ENCODE measurements around the gene CLASP1. TPM values are rescaled to one million over a fixed set of nuclear protein-coding genes. Genes with fewer than 3 reads are reported as not detected.

The CLASP1 gene
- total RNA-seq, 1 donor from 2014 or later = 60.1 TPM

DNA sequence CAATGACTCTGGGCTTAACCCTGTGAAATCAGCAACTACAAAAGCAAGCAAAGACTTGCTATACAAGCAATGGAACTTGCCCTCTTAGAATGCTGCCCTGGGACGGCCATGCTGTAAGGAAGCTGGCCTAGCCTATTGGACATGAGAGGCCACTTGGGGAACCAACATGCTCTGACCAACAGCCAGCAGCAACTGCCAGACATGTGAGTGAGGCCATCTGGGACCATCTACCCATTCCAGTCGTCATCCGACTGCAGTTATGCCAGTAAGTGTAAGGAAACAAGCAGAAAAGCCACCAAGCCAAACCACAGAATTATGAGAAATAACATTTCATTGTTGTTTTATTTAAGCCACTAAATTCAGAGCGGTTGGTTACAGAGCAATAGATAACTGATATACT is 40.9 kb downstream of the CLASP1 start:
- no peak for DNase-seq
- Histone ChIP-seq H3K4me3 (no peak overlapping the region), H3K27ac (replicated peaks) (peak overlapping the region; percentile 43), H3K27me3 (ENCODE audit: low read depth) (no peaks in the 10 kb centered on the region), H3K36me3 (peaks cover 16% of the 10 kb centered on the region), H3K9me3 (replicated peaks) (no peaks in the 10 kb centered on the region), H3K4me1 (peaks cover 68% of the 10 kb centered on the region)
- TF ChIP-seq, protein P1, sequence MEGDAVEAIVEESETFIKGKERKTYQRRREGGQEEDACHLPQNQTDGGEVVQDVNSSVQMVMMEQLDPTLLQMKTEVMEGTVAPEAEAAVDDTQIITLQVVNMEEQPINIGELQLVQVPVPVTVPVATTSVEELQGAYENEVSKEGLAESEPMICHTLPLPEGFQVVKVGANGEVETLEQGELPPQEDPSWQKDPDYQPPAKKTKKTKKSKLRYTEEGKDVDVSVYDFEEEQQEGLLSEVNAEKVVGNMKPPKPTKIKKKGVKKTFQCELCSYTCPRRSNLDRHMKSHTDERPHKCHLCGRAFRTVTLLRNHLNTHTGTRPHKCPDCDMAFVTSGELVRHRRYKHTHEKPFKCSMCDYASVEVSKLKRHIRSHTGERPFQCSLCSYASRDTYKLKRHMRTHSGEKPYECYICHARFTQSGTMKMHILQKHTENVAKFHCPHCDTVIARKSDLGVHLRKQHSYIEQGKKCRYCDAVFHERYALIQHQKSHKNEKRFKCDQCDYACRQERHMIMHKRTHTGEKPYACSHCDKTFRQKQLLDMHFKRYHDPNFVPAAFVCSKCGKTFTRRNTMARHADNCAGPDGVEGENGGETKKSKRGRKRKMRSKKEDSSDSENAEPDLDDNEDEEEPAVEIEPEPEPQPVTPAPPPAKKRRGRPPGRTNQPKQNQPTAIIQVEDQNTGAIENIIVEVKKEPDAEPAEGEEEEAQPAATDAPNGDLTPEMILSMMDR (IDR thresholded peaks at IDR 0.05; ENCODE audit: borderline replicate concordance) = no peak
- intact Hi-C loops (cut with micrococcal nuclease) = no loop called here

DNA sequence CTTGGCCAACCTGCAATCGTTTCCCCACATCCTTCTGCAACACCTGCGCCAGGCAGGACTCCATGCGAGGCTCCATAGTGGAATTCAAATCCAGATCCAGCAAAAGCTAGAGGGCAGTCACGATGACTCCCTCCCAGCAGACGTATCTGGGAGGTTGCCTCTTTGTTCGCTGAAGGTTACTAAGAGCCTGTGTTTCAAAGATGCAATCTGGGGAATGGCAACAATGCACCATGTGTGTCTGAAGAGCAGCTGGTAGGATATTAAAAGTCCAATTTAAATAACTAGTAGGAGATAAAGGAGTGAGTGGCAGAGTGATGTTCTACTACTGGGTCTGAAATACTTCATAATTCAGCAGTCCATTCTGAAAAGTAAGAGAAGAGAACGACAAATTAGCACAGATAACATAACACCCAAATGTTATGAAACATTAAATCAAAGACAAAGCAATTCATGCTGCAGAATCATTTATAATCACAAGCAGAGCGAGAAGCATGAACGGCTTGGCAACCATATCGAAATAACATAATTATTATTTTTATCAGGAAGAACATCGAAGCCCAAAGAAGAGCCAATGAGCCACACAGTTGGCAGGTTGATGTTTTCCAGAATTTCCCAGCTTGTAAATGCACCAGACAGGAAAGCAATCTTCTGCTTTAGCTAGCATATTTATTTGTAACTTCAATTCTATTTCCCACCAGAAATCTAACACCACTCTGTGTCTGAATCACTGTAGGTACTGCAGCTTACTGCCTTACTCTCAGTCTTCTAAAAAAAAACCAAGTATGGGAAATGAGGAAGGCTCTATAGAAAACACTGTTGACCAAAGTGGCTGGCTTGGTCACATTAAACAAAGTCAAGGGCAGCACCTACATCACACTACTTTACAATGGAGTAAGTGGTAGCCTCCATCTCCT is 43.2 kb downstream of the CLASP1 start:
- intact Hi-C loops (cut with micrococcal nuclease) = no loop called here
- no peak for DNase-seq
- H3K4me1 ChIP-seq = peaks cover 67% of the 10 kb centered on the region
- peak overlapping the region; percentile 73 for H3K27ac ChIP-seq (replicated peaks)
- H3K4me3 ChIP-seq = peak overlapping the region; percentile 8
- peaks cover 16% of the 10 kb centered on the region for H3K36me3 ChIP-seq
- TF ChIP-seq, protein P1 (IDR thresholded peaks at IDR 0.05; ENCODE audit: borderline replicate concordance) = peak; percentile 19
- no peaks in the 10 kb centered on the region for H3K27me3 ChIP-seq (ENCODE audit: low read depth)
- H3K9me3 ChIP-seq (replicated peaks) = no peaks in the 10 kb centered on the region

DNA sequence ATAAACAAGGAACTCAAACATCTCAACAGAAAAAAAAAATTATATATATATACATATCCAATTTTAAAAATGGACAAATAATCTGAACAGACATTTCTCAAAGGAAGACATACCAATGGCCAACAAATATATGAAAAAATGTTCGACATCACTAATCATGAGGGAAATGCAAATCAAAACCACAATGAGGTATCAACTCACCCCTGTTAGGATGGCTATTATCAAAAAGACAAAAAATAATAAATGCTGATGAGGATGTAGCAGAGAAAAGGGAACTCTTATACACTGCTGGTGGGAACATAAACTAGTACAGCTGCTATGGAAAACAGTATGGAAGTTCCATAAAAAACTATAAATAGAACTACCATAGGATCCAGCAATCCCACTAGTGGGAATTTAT is 46.1 kb downstream of the CLASP1 start:
- H3K9me3 ChIP-seq (replicated peaks) = no peaks in the 10 kb centered on the region
- H3K27ac ChIP-seq (replicated peaks) = no peak overlapping the region
- DNase-seq = no peak
- intact Hi-C loops (cut with micrococcal nuclease) = no loop called here
- TF ChIP-seq, protein P1 (IDR thresholded peaks at IDR 0.05; ENCODE audit: borderline replicate concordance) = no peak
- H3K4me1 ChIP-seq = peaks cover 71% of the 10 kb centered on the region
- H3K4me3 ChIP-seq = no peak overlapping the region
- H3K36me3 ChIP-seq = peaks cover 16% of the 10 kb centered on the region
- H3K27me3 ChIP-seq (ENCODE audit: low read depth) = no peaks in the 10 kb centered on the region

DNA sequence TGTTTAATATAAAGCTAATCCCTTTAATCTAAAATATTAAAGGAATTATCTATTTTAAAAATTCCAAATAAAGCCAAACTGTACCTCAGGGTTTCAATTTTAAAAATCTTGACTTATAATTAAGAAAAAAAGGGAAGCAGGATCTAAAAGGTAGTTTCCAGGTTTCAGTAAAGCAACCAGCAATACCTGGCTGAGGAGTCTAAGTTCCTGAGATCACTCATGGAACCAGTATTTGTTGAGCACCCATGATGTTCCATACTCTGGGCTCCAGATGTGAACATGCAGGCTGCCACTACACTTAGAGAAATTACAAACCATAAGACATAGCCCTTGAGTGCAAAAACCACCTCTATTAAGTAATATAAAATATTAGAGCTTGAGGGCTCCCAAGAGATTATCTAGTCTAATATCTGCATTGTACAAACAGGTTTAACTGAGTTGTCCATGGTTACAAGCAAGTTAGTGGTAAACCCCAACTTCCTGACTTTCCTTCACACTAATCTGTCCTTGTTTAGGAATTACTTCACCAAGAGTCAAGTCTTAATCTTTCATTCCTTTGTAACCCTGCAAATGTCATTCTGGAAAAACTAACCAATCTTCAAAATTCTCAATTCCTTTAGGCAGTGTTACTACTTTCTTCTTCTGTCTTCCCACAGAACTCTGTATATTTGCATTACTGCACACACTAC is 49.2 kb downstream of the CLASP1 start:
- Histone ChIP-seq H3K27me3 (ENCODE audit: low read depth) (no peaks in the 10 kb centered on the region), H3K36me3 (peaks cover 9% of the 10 kb centered on the region), H3K4me3 (no peak overlapping the region), H3K27ac (replicated peaks) (peak overlapping the region; percentile 7), H3K9me3 (replicated peaks) (no peaks in the 10 kb centered on the region), H3K4me1 (peaks cover 74% of the 10 kb centered on the region)
- TF ChIP-seq, protein P1 (IDR thresholded peaks at IDR 0.05; ENCODE audit: borderline replicate concordance) = no peak
- no peak for DNase-seq
- intact Hi-C loops (cut with micrococcal nuclease) = loop anchor here (10.0 kb wide), 1 partner anchor 65 kb away; the partner anchor contains the start of gene RNU4ATAC

DNA sequence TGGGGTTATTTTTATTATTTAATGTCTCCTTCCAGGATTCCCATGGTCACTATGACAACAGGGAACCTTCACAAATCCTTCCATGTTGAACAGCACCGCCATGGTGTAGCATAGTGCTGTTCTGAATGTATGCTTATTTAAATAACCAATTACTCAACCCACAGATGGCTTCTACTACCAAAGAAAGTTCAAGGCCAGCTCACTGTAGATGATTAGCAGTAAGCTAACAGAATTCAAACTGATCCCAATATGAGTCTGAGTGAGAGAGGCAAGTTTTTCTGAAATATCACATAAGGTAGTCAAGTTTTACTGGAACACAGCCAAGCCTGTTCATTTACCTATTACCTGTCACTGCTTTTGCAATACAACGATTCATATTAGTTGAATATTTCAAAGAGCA is 51.2 kb downstream of the CLASP1 start:
- peaks cover 73% of the 10 kb centered on the region for H3K4me1 ChIP-seq
- intact Hi-C loops (cut with micrococcal nuclease) = loop anchor here (10.0 kb wide), 1 partner anchor 63 kb away; the partner anchor contains the start of gene RNU4ATAC
- no peaks in the 10 kb centered on the region for H3K27me3 ChIP-seq (ENCODE audit: low read depth)
- TF ChIP-seq, protein P1 (IDR thresholded peaks at IDR 0.05; ENCODE audit: borderline replicate concordance) = no peak
- H3K9me3 ChIP-seq (replicated peaks) = no peaks in the 10 kb centered on the region
- no peaks in the 10 kb centered on the region for H3K36me3 ChIP-seq
- DNase-seq = no peak
- no peak overlapping the region for H3K4me3 ChIP-seq
- H3K27ac ChIP-seq (replicated peaks) = peak overlapping the region; percentile 80

Measured in left ventricle myocardium inferior (tissue), 1 donor.